GM18519 (cell line): ENCODE results near the gene DTNA.

Experiments used
- ATAC-seq: cut with Tn5 transposase; IDR thresholded peaks from one replicate; pipeline ENCODE4 v1.9.1; 2021; ENCODE audit warnings: mild to moderate bottlenecking, moderate library complexity; ENCODE audit not compliant: unreplicated experiment, low FRiP score

The DTNA gene

DNA sequence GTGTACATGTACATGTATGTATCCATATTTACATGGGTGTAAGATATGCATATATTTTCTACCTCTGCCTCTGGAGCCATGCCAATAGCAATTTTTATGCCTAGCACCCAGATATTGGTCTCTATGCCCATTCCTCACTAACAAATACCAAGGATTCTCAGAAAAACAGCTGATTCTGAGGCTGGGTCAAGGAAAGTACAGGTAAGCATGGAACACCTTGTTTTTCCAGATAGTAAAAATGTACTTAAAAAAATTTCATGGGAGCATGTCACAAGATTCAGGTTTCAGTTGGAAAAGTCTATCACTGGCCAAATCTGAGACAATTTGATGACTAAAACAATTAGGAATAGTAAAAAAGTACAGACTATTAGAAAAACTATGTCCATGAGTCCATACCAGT, 216.6 kb downstream of the DTNA start:
- ATAC-seq: no peak

DNA sequence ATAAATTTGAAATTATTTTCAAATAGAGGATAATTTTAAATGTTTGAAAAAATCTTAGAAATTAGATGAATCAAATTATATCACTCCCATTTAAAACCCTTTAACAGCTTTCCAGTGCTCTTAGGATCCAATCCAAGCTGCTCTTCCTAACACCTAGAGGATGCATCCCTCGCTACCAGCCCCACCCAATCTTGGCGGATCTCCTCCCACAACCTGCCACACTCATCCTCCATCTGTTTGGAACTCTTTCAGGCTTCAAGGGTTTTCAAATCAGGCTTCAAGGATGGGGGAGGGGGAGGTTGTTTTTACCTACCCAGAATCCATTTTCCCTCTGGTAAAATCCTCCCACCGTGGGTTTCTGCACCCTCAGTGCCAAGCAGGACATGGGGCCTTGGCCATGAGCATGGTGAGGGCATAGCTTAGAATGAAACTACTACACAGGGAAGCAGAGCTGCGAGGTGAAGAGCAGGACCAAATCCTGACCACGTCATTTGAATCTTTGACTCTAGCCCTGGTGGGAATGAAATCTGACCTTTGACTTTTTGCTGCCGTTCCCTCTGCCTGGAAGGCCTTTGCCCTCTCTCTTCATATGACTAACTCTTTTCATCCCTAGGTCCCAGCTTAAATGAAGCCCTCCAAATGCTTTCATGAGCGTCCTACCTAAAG, 218.1 kb downstream of the DTNA start:
- ATAC-seq: no peak

DNA sequence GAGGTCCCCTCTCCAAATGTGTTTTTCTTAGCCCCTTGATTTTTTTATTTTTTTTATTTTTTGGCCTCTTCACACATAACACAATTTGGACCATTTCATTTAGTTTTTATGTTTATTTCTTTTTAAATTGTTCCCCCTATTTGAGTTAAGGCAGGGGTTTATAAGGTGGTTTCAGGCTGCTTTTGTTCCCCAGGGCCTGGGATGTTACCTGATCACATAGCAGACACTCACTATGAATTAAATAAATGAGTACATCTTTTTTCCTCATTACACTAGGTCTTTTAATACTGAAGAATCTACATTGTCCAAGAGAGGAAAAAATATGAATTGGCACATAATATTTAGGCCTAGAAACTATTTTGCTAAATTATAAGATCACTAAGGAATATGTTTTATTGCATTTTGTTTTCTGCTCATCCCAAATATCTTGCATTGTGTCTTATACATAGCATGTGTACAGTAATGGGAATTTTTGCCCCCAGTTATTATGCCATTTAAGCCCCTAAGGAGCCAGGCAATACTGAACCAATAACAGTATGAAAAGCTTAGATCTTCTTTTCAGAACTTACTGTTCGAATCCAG, 218.7 kb downstream of the DTNA start:
- ATAC-seq: no peak

DNA sequence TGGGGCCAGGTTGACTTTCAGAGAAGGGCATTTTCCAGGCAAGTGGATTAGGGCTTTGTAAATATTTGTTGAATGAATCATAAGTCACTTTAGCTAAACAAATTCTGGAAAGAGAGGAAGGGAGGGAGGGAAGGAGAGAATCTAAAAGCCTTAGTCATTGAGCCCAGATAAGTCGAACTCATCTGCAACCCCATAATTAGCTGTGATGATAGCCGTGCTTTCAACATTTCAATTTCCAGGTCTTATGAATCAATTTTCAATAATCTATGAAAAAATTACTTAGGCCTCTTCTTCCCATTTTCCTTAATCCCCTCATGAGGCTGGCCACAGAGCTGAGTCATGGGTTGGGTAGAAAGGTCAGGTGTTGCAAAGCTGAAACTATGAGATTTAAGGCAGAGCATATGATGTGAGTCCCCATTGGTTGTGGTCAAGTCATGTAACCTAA, 219.3 kb downstream of the DTNA start:
- ATAC-seq: no peak

DNA sequence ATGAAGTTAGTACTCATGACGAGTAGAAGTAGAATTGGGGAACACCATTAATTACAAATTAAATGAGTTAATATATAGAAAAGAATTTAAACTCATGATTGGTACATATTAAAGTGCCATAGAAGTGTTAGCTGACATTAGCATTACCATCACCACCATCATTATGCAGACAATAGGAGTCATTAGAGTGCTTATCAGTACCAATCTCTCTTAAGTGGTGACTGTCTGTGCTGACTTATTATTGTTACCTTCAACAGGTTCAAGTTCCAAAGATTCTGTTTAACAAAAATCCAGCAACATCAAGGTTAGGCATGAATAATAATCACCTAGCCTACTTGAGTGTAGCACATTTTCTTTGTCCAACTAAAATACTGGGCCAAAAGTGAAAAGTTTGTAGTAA, 222.3 kb downstream of the DTNA start:
- ATAC-seq: no peak

DNA sequence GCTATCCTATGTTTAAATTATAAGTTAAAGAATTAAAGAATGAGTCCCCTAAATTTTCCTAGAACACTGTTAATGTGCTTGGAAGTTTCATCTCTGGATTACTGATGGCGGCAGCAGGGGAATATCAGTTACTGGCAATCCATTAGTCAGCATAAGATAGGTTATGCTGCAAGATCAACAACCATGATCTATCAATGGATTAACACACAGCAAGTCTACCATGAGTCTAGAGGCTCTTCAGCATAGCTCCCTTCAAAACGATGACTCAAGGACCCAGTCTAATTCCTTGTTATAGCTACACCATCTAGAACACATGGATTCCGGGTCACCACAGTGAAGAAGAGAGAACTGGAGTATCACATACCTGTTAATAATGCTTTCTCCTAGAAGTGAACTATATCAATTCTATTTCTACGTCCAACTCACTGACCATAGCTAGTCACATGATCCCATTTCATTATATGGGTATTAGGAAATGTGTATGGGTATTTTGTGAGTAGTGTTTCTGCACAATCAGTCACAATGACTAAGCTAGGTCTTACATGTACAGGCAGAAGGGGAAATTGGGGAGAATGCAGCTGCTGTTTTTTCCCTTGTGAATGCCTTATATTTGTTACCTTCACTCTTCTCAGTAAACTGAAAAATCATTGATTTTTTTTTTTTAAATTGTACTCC, 222.8 kb downstream of the DTNA start:
- no peak for ATAC-seq

DNA sequence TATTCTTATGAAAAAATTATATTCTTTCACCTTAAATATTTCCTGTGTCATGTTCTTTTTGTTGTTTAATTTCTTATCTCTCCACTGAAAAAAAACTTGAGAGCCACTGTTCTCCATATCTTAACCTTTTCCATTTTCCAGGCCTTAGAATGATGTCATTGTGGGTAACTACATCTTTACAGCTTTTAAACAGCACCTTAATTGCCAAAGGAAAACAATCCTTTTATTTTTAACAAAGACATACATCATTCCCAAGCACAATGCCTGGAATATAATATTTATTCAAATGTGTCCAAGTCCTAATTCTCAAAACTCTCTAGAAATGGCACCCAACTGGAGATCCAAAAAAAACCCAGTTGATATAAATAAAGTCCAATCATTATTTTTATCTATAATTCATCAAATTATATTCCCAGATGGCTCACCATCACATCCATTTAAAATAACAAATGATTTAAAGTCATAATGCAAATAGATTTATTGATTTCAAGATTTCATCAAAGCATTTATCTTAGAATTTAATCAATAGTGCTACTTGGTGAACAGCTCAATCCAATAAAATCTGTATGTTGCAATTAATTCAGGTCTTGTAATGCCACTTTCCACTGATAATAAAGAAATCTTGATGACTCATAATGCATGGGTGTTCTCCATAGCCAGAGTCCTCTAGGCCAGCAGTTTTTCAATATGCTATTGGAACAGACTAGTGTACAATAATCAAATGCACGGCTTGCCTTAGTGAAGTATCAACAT, 224.0 kb downstream of the DTNA start:
- ATAC-seq: no peak

DNA sequence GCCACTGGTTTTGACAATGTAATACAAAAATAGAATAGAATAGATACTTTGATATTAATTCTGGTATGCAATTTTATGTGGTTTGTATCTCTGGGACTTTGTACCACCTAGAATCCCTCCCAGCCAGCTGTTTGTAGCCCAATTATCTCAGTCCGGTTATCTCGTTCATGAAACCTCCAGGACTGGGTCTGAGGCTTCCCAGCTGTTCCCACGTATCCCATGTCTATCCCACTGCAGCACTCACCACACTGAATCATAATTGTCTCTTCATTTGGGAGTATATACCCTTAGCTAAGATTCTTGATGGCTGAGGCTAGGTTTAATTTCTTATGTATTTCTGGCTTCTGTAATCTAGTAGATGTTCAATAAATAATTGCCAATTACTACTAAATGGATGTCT, 226.7 kb downstream of the DTNA start:
- ATAC-seq: no peak

DNA sequence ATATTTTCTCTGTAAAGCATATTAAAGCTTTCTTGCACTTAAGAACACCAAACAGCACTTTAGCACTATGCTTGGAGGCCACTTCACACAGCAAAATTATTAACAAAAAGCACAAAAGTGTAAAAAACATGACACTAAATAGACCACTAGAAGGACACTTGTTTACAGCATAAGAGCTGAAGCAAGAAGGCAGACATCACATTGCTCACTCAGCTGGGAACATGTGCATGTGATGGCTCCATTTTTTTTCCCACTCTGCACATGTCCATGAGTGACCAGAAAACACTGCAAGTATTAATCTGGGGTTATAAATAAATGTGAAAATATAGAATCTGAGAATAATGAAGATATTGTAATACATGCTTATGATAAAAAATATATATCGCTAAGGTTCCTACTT, 228.0 kb downstream of the DTNA start:
- ATAC-seq: no peak
